ENCODE data around the gene HPS4. TPM values are rescaled to one million over a fixed set of nuclear protein-coding genes. Genes with fewer than 3 reads are reported as not detected.

Gene HPS4
- polyA plus RNA-seq, 2 of the 4 experiments (the other 2 are of a cell fraction) = 12.7 to 30.2 TPM

GRCh38 chr22:26448334-26448733, 35.2 kb downstream of the HPS4 start:
- CTCF ChIA-PET = interaction anchor here (0.7 to 1.3 kb wide), 3 partner anchors 9 to 84 kb away, joined by 3 to 10 read pairs (median 3); no protein-coding TSS in a partner anchor
- 76% methylated on average over 5 of the region's 5 CpGs for WGBS (ENCODE audit: missing lambda C conversion rate)

GRCh38 chr22:26447584-26448329, 35.8 kb downstream of the HPS4 start:
- no peak for FAIRE-seq
- TF ChIP-seq NPAS2 (CRISPR knock-in tag; IDR thresholded peaks at IDR 0.05; ENCODE audit: borderline replicate concordance) = no peak
- TF ChIP-seq MYC (IDR thresholded peaks at IDR 0.05; ENCODE audit: borderline replicate concordance, low read length) = no peak
- no peak for TF ChIP-seq ZSCAN20 (CRISPR knock-in tag; IDR thresholded peaks at IDR 0.05)
- TF ChIP-seq MAFK (IDR thresholded peaks at IDR 0.05; ENCODE audit: partially characterized antibody) = no peak
- no peak for TF ChIP-seq USF2 (IDR thresholded peaks at IDR 0.05)
- TF ChIP-seq ATOH8 (CRISPR knock-in tag; IDR thresholded peaks at IDR 0.05; ENCODE audit: low read depth) = no peak
- TF ChIP-seq CHD2 (IDR thresholded peaks at IDR 0.05; ENCODE audit: low read length, partially characterized antibody) = no peak
- no peak for TF ChIP-seq POLR2A (IDR thresholded peaks at IDR 0.05; ENCODE audit: low read length)
- TF ChIP-seq CEBPB (IDR thresholded peaks at IDR 0.05) = no peak
- no peak for TF ChIP-seq BHLHE40 (IDR thresholded peaks at IDR 0.05; ENCODE audit: low read depth, low read length)
- no peak for TF ChIP-seq MAX (IDR thresholded peaks at IDR 0.05)
- no peak for TF ChIP-seq E2F6 (IDR thresholded peaks at IDR 0.05; ENCODE audit: borderline replicate concordance, low read depth)
- no peak for TF ChIP-seq TFCP2L1 (CRISPR knock-in tag; IDR thresholded peaks at IDR 0.05)
- TF ChIP-seq GATA3 (IDR thresholded peaks at IDR 0.05; ENCODE audit: borderline replicate concordance) = no peak
- no peak for TF ChIP-seq ESRRA (IDR thresholded peaks at IDR 0.05; ENCODE audit: borderline replicate concordance, low read length)
- TF ChIP-seq HDAC2 (IDR thresholded peaks at IDR 0.05) = no peak
- no peak for TF ChIP-seq HOXA7 (CRISPR knock-in tag; IDR thresholded peaks at IDR 0.05)
- TF ChIP-seq JUN (IDR thresholded peaks at IDR 0.05) = no peak
- TF ChIP-seq BCL3 (IDR thresholded peaks at IDR 0.05) = no peak
- Histone ChIP-seq H3K4me3 (no peak overlapping the region), H3K4me1 (no peaks in the 10 kb centered on the region), H3K9me3 (no peaks in the 10 kb centered on the region), H3K27ac (no peak overlapping the region), H3K4me2 (no peak overlapping the region)
- no peak for ATAC-seq
- POLR2A ChIA-PET = no interaction called here
- 71% methylated on average over 11 of the region's 15 CpGs for WGBS (ENCODE audit: missing lambda C conversion rate)
- no peak for DNase-seq (ENCODE audit: low read depth in 1 of 2, low spot score in 1 of 2)
- CTCF ChIA-PET = interaction anchor here (0.9 to 2.5 kb wide), 3 partner anchors 13 to 83 kb away, joined by 3 to 11 read pairs (median 10); no protein-coding TSS in a partner anchor

More at GRCh38 chr22:26448334-26448733, 35.2 kb downstream of the HPS4 start:
- no peak; a peak in 1 of 6 replicates for ATAC-seq
- Histone ChIP-seq H3K9me3 (no peaks in the 10 kb centered on the region), H3K27ac (no peak overlapping the region), H3K4me2 (no peak overlapping the region), H3K4me3 (no peak overlapping the region), H3K4me1 (no peaks in the 10 kb centered on the region)
- TF ChIP-seq MAZ (IDR thresholded peaks at IDR 0.05; ENCODE audit: borderline replicate concordance, low read depth, low read length) (no peak), JUN (IDR thresholded peaks at IDR 0.05) (no peak)
- POLR2A ChIA-PET = no interaction called here
- FAIRE-seq = no peak
- no peak for DNase-seq (ENCODE audit: low read depth in 1 of 2, low spot score in 1 of 2)

All from A549 (cell line).